ENCODE data around the gene CDH4.

The CDH4 gene

GRCh38 chr20:61520076-61520892 lies 268.2 kb downstream of the CDH4 start:
- H3K4me3 ChIP-seq (ENCODE audit: low read length) = no peak overlapping the region
- DNase-seq (ENCODE audit: low read depth) = no peak
- TF ChIP-seq CTCF (conservative IDR thresholded peaks at IDR 0.05; ENCODE audit: low read depth, low read length) = no peak

- no peak for TF ChIP-seq CTCF (conservative IDR thresholded peaks at IDR 0.05; ENCODE audit: low read depth, low read length)
- peak; percentile 56 for DNase-seq (ENCODE audit: low read depth)
- no peak overlapping the region for H3K4me3 ChIP-seq (ENCODE audit: low read length)
Measured at GRCh38 chr20:61520893-61521460, 268.9 kb downstream of the CDH4 start.

GRCh38 chr20:61521687-61522420 lies 269.8 kb downstream of the CDH4 start:
- no peak overlapping the region for H3K4me3 ChIP-seq (ENCODE audit: low read length)
- TF ChIP-seq CTCF (conservative IDR thresholded peaks at IDR 0.05; ENCODE audit: low read depth, low read length) = no peak
- DNase-seq (ENCODE audit: low read depth) = no peak

- TF ChIP-seq CTCF (conservative IDR thresholded peaks at IDR 0.05; ENCODE audit: low read depth, low read length) = no peak
- no peak overlapping the region for H3K4me3 ChIP-seq (ENCODE audit: low read length)
- DNase-seq (ENCODE audit: low read depth) = no peak
Measured at GRCh38 chr20:61522498-61523090, 270.5 kb downstream of the CDH4 start.

GRCh38 chr20:61523145-61523544 lies 271.1 kb downstream of the CDH4 start:
- no peak overlapping the region for H3K4me3 ChIP-seq (ENCODE audit: low read length)
- no peak for DNase-seq (ENCODE audit: low read depth)
- no peak for TF ChIP-seq CTCF (conservative IDR thresholded peaks at IDR 0.05; ENCODE audit: low read depth, low read length)

- no peak overlapping the region for H3K4me3 ChIP-seq (ENCODE audit: low read length)
- no peak for TF ChIP-seq CTCF (conservative IDR thresholded peaks at IDR 0.05; ENCODE audit: low read depth, low read length)
- DNase-seq (ENCODE audit: low read depth) = no peak
Measured at GRCh38 chr20:61524951-61525666, 273.0 kb downstream of the CDH4 start.
